Epithelial cell of prostate (primary cell): ENCODE measurements around the gene PNKD.
A peak's percentile ranks its signal among the peaks of the same experiment; 100 is the strongest.

Source experiments
- DNase-seq: peaks from one replicate; pipeline ENCODE4 v3.0.0-alpha.2; 2011; ENCODE audit warnings: low read depth, low spot score
- H3K27ac ChIP-seq: fragments of 450-650 bp; 2 replicates; pipeline ENCODE4 v1.5.1; 2017; ENCODE audit warnings: mild to moderate bottlenecking

Gene PNKD

GRCh38 chr2:218269900-218270720, at the start of gene PNKD, which contains the start of gene AAMP:
Gene PNKD, plus strand, starts transcription at chr2:218270519. Its CDS starts 17 bp downstream, at chr2:218270536.
Gene AAMP, minus strand, starts transcription at chr2:218270137. Its CDS starts 51 bp downstream, at chr2:218270086.
- DNase-seq, result peak; percentile 94
- peak within 1 kb of the TSS; percentile 99 for H3K27ac ChIP-seq

DNA sequence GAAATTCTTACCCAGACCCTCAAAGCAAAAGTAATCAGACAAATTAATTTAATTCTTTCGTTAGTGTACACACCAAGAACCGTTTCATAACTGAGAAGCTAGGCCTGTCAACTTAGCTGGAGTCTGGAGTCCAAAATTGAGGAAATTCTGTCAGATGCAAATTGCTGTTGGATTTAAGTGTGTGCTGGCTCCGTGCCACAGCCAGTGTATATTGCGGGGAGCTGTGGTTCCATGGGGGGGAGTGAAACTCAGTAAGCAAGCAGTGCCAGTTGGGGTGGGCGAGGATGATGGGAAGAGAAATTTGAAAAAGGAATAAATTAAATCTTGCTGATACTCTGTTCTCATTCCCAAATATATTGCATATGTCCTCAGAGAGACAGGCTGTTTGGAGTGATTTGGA, 49.3 kb upstream of the PNKD start:
- H3K27ac ChIP-seq, result peak overlapping the region; percentile 95
- no peak for DNase-seq

DNA sequence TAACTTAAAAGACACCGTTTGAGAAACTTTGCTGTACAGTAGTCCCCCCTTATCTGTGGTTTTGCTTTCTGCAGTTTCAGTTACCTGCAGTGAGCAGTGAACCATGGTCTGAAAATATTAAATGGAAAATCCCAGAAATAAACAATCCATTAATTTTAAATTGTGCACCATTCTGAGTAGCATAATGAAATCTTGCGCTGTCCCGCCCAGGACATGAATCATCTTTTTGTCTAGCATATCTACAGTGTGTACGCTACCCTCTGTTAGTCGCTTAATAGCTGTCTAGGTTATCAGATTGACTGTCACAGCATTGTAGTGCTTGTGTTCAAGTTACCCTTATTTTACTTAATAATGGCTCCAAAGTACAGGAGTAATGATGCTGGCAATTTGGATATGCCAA, 47.3 kb upstream of the PNKD start:
- H3K27ac ChIP-seq, result peak overlapping the region; percentile 95
- no peak for DNase-seq

- H3K27ac ChIP-seq, result peak overlapping the region; percentile 95
- DNase-seq, result no peak
Observed at GRCh38 chr2:218224186-218224585, 46.1 kb upstream of the PNKD start.

DNA sequence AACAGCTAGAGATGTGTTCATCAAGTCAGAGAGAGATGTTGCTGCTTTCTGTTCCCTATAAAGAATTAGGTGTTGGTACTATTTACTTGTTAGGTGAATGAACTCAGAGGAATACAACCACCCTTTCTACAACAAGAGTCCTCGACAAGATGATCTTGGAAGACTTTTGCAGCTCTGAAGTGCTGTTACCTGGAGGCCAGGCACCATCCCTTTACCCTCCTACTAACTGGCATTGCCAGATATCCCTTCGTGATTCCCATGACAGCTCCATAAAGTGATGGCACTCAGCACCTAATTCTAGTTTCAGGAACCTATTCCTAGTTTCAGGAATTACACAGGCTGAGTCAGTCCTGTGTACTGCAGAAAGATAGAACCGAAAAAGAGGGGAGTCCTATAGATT, 43.4 kb upstream of the PNKD start:
- peak overlapping the region; percentile 95 for H3K27ac ChIP-seq

DNA sequence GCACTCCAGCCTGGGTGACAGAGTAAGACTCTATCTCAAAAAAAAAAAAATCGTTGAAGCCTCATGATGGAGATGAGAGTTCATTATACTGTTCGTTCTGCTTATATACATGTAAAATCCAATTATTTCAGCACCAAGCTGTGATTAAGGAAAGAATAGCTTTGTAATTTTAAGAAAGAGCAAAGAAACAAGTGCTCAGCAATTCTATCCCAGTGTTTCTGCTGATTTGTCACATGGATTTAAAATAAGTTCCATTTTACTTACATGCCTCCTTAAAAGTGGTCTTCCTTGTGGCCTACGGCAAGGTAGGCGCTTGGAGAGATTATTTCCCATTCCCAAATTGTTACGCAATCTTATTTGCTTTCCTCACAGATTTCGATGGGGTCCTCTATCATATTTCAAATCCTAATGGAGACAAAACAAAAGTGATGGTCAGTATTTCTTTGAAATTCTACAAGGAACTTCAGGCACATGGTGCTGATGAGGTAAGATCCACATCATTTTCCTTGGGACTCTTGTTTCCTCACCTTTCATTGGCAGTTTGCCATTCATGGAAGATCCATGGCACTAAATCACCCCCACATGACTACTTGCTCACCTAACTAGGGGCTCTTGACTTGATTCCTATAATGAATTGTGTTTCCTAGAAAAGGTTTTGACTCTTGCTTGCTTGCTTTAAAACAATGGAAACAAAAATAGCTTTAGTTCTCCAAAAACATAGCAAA, 41.8 kb upstream of the PNKD start:
- peak overlapping the region; percentile 95 for H3K27ac ChIP-seq
- DNase-seq, result no peak

More for the DNA sequence above, 43.4 kb upstream of the PNKD start:
- no peak for DNase-seq

- DNase-seq, result no peak
- peak overlapping the region; percentile 95 for H3K27ac ChIP-seq
Observed at GRCh38 chr2:218229239-218229638, 41.1 kb upstream of the PNKD start.

DNA sequence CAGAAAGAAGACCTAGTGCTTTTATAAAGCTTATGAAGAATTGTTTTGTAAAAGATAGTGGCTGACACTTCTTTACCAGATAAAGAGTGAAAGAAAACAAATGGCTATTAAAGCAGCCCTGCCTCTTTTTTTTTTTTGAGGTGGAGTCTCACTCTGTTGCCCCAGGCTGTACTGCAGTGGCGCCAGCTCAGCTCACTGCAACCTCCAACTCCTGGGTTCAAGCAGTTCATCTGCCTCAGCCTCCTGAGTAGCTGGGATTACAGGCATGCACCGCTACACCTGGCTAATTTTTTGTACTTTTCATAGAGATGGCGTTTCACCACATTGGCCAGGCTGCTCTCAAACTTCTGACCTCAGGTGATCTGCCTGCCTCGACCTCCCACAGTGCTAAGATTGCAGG, 40.5 kb upstream of the PNKD start:
- peak overlapping the region; percentile 95 for H3K27ac ChIP-seq
- DNase-seq, result no peak

DNA sequence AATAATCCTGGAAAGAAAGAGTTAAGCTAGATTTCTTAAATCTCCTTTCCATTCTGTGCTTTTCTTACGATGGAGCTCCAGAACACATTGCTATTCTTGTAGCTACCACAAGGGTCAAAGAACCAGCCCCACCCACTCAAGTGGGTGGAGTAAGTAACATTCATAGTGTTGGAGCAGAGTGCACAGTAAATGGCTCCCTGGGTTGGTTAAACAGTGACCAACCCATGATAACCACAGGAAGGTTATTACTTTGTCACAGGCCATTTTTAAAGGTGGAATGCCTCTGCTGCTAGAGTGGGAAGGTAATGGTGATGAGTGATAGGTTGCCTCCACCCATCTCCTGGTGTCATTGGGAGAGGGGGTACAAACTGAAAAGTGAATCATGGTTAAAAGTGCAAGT, 39.4 kb upstream of the PNKD start:
- peak overlapping the region; percentile 95 for H3K27ac ChIP-seq
- DNase-seq, result no peak

DNA sequence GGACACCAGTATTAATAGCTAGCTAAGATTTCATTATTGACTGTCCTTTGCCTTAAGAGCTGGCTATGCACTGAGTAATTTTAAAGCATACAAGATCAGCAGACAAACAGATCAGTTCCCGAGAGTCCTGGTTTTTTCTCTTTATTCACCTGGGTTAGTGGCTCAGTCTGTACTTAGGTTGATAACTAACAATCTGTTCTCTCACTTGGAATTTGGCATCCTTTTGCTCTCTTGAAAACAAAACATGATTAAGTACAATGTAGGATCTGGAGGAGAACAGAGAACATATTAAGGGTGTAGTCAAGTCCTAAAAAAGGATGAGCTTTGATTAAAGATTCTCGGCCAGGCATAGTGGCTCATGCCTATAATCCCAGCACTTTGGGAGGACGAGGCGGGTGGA, 36.8 kb upstream of the PNKD start:
- no peak for DNase-seq
- no peak overlapping the region for H3K27ac ChIP-seq

DNA sequence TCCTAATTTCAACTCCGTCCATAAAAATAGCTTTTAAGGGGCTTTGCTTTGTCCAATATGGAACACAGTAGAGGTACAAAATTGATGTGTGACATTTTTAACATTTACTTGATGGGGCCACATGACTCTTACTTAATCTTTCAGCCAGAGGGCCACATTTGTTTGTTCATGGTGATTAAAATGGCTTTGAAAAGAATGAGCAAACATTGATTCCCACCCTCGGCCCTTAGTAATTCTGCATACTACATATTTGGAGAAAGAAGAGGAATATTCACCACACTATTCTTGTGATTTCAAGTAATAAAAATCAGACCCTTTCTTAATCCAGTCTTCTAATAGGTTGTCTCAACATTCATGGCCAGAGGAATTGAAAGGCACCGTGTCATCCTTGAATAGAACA, 35.8 kb upstream of the PNKD start:
- peak overlapping the region; percentile 8 for H3K27ac ChIP-seq
- no peak for DNase-seq

GRCh38 chr2:218235017-218235416, 35.3 kb upstream of the PNKD start:
- peak overlapping the region; percentile 8 for H3K27ac ChIP-seq
- no peak for DNase-seq

DNA sequence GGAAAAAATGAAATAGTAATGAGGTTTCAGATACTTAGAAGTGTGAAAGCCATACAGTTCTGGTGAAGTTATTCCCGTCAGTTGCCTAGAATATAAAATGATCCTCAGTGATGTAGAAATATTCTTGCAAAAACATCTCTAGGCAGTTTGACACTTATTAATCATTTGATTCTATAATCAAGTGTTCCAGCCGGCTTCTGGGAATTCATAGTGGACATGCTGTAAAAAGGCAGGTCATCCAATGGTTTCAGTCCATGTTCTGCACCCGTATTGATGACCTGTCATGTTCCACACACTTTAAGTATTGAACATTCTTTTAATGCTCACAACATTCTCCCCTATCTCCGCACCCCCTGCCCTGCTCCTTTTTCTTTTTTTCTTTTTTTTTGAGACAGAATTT, 33.5 kb upstream of the PNKD start:
- H3K27ac ChIP-seq, result no peak overlapping the region
- DNase-seq, result no peak

- no peak overlapping the region for H3K27ac ChIP-seq
- no peak for DNase-seq
Observed at GRCh38 chr2:218238887-218239286, 31.4 kb upstream of the PNKD start.

DNA sequence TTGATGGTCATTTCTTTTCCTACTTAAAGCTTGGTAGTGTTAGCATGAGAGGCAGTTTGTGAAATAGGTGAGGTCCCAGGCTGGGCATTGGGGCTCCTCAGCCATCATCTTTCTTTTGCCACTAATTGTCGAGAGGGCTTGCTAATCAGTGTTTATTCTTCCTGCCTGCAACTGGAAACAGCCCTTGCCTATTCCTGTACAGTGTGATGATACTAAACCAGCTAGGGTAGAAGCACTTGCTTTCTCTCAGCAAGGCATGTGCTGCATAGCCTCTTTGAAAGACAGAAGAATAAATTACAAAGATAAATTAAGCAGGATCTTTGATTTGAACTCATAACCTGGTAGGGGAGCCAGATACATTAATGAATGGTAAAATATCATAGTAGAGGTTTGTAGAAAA, 26.1 kb upstream of the PNKD start:
- no peak overlapping the region for H3K27ac ChIP-seq
- no peak for DNase-seq

GRCh38 chr2:218244665-218245064, 25.7 kb upstream of the PNKD start:
- H3K27ac ChIP-seq, result no peak overlapping the region
- no peak for DNase-seq

DNA sequence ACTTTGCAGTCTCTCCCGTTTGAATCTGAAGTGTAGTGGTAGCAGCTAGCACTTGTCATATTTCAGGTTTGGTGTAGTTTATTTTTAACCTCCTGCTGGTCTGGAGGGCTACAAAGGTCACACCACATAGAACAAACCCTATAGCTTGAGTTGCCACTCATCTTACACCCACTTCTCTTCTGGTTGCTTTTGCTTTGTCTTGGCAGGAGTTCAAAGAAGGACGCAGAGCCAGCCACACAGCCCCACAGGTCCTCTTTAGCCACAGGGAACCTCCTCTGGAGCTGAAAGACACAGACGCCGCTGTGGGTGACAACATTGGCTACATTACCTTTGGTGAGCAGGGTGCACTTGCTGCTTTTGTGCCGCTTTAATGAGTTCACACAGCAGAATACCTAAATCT, 25.1 kb upstream of the PNKD start:
- H3K27ac ChIP-seq, result no peak overlapping the region
- no peak for DNase-seq

DNA sequence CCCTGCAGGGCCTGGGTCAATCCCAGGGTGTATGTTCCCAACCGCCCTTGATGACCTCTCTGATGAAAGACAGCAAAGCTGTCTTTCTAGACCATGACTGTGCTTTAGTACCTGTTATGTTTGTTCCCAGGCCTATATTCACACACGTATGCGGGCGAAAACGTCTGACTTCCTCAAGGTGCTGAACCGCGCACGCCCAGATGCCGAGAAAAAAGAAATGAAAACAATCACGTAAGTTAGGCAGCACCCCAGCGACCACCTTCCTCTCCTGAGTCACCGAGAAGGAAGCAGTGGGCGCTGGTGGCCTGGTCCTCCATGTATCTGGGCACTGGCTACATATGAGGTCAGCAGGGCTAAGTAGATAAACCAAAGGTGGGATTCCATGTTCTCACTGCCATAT, 20.6 kb upstream of the PNKD start:
- no peak for DNase-seq
- no peak overlapping the region for H3K27ac ChIP-seq

DNA sequence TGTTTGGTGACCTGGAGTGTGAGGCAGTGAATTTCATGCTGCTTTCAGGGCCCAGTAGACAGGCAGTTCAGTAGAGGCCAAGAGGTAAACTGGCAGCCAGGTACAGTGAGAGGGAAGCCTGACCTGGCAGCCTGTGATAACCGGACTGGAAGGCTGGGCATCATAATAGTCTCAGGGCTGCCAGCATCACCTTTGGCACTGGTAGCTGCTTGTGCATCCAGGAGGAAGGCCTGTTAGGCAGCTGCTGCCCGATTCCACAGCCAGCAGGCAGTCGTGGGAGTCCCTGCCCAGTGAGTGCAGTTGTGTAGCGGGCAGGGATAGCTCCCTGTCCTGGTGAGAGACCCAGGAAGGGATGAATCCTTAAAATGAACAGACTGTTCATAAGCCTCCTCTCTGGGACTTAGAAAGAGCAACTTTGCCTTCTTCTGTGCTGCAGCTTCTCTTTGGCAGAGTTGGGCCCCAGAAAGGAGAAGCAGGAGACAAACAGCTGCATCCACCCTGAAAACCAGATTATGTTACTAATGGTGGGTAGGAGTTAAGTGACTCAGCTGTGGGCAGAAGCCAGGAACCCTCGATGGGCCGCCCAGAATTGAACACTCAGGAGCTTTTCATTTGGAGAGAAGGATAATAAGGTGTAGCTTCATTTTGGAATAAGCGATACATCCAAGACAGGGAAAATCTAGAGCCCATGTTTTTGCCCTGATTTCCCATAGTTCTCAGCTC, 17.6 kb upstream of the PNKD start:
- no peak overlapping the region for H3K27ac ChIP-seq
- no peak for DNase-seq

- no peak overlapping the region for H3K27ac ChIP-seq
- no peak for DNase-seq
Observed at GRCh38 chr2:218253232-218253625, 17.1 kb upstream of the PNKD start.

DNA sequence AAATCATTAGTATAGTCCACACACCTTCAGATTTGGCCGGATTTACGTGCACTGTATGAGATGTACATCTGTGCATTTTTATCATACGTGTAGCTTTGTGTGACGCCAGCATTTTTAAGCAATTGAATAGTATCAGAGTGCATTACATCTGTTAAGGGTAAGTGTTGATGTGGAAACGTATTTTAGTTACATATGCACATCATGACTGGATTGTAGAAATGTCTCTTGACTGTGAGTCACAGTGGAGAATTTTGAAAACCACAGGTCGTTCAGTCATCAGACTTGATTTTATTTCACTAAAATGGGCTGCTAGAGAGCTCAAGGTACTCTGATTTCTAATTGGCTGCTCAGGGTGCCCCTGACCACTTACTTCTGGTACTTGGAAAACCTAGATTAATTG, 14.9 kb upstream of the PNKD start:
- no peak overlapping the region for H3K27ac ChIP-seq
- DNase-seq, result no peak
